ENCODE results near the gene SAP30L.

Gene SAP30L

GRCh38 chr5:154481584-154482381 is 36.0 kb downstream of the SAP30L start:
- no peak for DNase-seq (ENCODE audit: low spot score)

- DNase-seq (ENCODE audit: low spot score): no peak
These were observed 37.0 kb downstream of the SAP30L start for GRCh38 chr5:154482528-154483449.

GRCh38 chr5:154483654-154484392 is 38.0 kb downstream of the SAP30L start:
- no peak for DNase-seq (ENCODE audit: low spot score)

GRCh38 chr5:154484393-154485095 is 38.7 kb downstream of the SAP30L start:
- no peak for DNase-seq (ENCODE audit: low spot score)

- no peak for DNase-seq (ENCODE audit: low spot score)
These were observed 39.3 kb downstream of the SAP30L start for GRCh38 chr5:154485096-154485491.

- DNase-seq (ENCODE audit: low spot score): no peak
These were observed 40.1 kb downstream of the SAP30L start for GRCh38 chr5:154485850-154486426.

- no peak for DNase-seq (ENCODE audit: low spot score)
These were observed 40.6 kb downstream of the SAP30L start for GRCh38 chr5:154486427-154486866.

GRCh38 chr5:154487541-154487940 is 41.7 kb downstream of the SAP30L start:
- DNase-seq (ENCODE audit: low spot score): no peak

- DNase-seq (ENCODE audit: low spot score): no peak
These were observed 46.1 kb downstream of the SAP30L start for GRCh38 chr5:154491941-154492340.

GRCh38 chr5:154493274-154493673 is 47.5 kb downstream of the SAP30L start:
- no peak for DNase-seq (ENCODE audit: low spot score)

GRCh38 chr5:154494036-154494435 is 48.2 kb downstream of the SAP30L start:
- no peak for DNase-seq (ENCODE audit: low spot score)

GRCh38 chr5:154498591-154498990 is 52.8 kb downstream of the SAP30L start:
- no peak for DNase-seq (ENCODE audit: low spot score)

GRCh38 chr5:154498994-154499393 is 53.2 kb downstream of the SAP30L start:
- no peak for DNase-seq (ENCODE audit: low spot score)

GRCh38 chr5:154501566-154501965 is 55.8 kb downstream of the SAP30L start:
- no peak for DNase-seq (ENCODE audit: low spot score)

- no peak for DNase-seq (ENCODE audit: low spot score)
These were observed 56.4 kb downstream of the SAP30L start for GRCh38 chr5:154502180-154502579.

GRCh38 chr5:154503698-154504039 is 57.9 kb downstream of the SAP30L start:
- DNase-seq (ENCODE audit: low spot score): no peak

GRCh38 chr5:154505567-154505966 is 59.8 kb downstream of the SAP30L start:
- no peak for DNase-seq (ENCODE audit: low spot score)

GRCh38 chr5:154506049-154506715 is 60.4 kb downstream of the SAP30L start:
- no peak for DNase-seq (ENCODE audit: low spot score)

GRCh38 chr5:154506716-154507080 is 60.9 kb downstream of the SAP30L start:
- no peak for DNase-seq (ENCODE audit: low spot score)

- DNase-seq (ENCODE audit: low spot score): no peak
These were observed 62.3 kb downstream of the SAP30L start for GRCh38 chr5:154508114-154508513.
